Neutrophil (primary cell): Measurements from ENCODE around the gene WDR77.

Source experiments
- H3K27ac ChIP-seq: fragments of 200-600 bp; sonication (generic); 2 replicates; pipeline ENCODE4 v1.5.1; 2016; ENCODE audit warnings: mild to moderate bottlenecking, moderate library complexity
- H3K27me3 ChIP-seq: fragments of 200-600 bp; sonication (generic); 2 replicates; pipeline ENCODE4 v1.6.0; 2016; ENCODE audit warnings: mild to moderate bottlenecking
- H3K36me3 ChIP-seq: fragments of 200-600 bp; sonication (generic); 2 replicates; pipeline ENCODE4 v1.5.1; 2017
- H3K4me1 ChIP-seq, 2 experiments: fragments of 200-600 bp in 1 of 2; sonication (generic) in 1 of 2; 1 replicate in 1 of 2; 2 replicates in 1 of 2; pipeline versions ENCODE4 v1.5.1 to v1.6.1; 2013 to 2016; ENCODE audit warnings: low read depth in 1 of 2, low read length in 1 of 2, mild to moderate bottlenecking in 1 of 2, moderate library complexity in 1 of 2; ENCODE audit not compliant: control insufficient read depth in 1 of 2, insufficient read depth in 1 of 2
- H3K4me3 ChIP-seq, 2 experiments: fragments of 200-600 bp in 1 of 2; sonication (generic) in 1 of 2; 1 replicate in 1 of 2; 2 replicates in 1 of 2; pipeline ENCODE4 v1.5.1; 2013 to 2016; ENCODE audit warnings: low read depth in 1 of 2, low read length in 1 of 2, mild to moderate bottlenecking in 1 of 2, moderate library complexity in 1 of 2
- H3K9me3 ChIP-seq: fragments of 200-600 bp; sonication (generic); 2 replicates; pipeline ENCODE4 v1.5.1; 2016
- TF ChIP-seq, protein P1 (sequence below): fragments of 200-600 bp; sonication (generic); IDR thresholded peaks from 2 replicates; pipeline ENCODE4 v1.5.1; 2016; ENCODE audit warnings: antibody characterized with exemption

Gene WDR77

DNA sequence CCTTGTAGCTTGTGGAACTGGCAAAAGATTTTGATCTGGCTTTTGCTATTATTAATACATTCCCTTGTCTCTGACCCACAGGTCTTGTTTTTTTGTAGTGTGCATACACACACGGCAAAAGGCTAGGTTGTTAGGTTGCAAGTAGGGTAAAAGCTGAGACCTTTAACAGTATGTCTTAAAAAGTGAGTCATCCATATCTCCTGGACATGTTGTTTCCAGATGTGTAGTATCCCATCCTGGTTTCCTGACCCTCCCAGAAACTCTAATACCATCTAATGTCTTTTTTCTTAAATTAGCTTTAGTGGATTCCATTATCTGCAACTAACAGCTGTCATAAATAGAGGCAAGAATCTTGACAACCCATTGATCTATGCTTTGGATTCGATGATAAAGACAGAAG, 36.2 kb downstream of the WDR77 start:
- Histone ChIP-seq H3K27me3 (peaks cover 21% of the 10 kb centered on the region), H3K4me3 (no peak overlapping the region), H3K36me3 (no peaks in the 10 kb centered on the region), H3K4me1 (no peaks in the 10 kb centered on the region), H3K9me3 (no peaks in the 10 kb centered on the region), H3K27ac (no peak overlapping the region)
- TF ChIP-seq, protein P1, sequence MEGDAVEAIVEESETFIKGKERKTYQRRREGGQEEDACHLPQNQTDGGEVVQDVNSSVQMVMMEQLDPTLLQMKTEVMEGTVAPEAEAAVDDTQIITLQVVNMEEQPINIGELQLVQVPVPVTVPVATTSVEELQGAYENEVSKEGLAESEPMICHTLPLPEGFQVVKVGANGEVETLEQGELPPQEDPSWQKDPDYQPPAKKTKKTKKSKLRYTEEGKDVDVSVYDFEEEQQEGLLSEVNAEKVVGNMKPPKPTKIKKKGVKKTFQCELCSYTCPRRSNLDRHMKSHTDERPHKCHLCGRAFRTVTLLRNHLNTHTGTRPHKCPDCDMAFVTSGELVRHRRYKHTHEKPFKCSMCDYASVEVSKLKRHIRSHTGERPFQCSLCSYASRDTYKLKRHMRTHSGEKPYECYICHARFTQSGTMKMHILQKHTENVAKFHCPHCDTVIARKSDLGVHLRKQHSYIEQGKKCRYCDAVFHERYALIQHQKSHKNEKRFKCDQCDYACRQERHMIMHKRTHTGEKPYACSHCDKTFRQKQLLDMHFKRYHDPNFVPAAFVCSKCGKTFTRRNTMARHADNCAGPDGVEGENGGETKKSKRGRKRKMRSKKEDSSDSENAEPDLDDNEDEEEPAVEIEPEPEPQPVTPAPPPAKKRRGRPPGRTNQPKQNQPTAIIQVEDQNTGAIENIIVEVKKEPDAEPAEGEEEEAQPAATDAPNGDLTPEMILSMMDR: no peak

DNA sequence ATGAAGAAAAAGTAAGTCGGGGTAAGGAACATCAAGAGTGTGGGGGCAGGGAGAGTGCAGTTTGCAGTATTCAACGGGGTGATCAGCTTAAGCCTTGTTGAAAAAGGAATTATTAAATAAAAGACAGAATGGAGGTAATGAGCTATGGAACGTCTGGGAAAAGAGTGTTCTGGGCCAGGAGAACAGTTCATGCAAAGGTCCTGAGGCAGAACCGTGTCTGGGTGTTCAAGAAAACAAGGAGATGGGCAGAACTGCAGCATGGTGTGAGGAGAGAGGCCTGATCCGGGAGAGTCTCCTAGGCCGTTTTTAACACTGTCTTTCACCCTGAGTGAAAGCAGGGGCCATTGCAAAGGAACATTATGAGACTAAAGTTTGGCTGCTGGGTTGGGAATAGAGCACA, 41.8 kb downstream of the WDR77 start:
- Histone ChIP-seq H3K4me3 (no peak overlapping the region), H3K9me3 (no peaks in the 10 kb centered on the region), H3K4me1 (no peaks in the 10 kb centered on the region), H3K27ac (no peak overlapping the region), H3K36me3 (no peaks in the 10 kb centered on the region), H3K27me3 (peaks cover 30% of the 10 kb centered on the region)
- TF ChIP-seq, protein P1: no peak

DNA sequence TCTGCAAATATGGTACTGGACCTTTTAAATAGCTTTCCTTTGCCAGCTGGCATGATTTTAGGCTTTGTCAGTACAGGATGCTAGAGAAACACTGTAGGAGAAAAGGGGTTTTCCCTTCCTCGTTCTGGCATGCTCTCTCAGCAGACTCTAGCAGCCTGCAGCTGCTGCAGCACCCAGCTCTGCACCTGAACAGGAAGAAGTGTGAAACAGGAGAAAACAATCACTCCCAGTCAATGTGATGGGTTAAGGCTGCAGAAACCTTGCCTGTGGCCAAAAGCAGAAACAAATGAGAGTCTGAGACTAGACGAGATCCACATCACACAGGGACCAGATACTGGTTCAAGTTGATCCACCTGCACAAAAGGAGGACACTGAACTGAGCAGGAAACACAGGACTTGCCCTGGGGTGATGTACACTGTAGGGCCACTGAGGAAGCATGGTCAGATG, 42.7 kb downstream of the WDR77 start:
- Histone ChIP-seq H3K4me3 (no peak overlapping the region), H3K4me1 (no peaks in the 10 kb centered on the region), H3K9me3 (no peaks in the 10 kb centered on the region), H3K36me3 (no peaks in the 10 kb centered on the region), H3K27ac (no peak overlapping the region), H3K27me3 (peaks cover 35% of the 10 kb centered on the region)
- TF ChIP-seq, protein P1: no peak

DNA sequence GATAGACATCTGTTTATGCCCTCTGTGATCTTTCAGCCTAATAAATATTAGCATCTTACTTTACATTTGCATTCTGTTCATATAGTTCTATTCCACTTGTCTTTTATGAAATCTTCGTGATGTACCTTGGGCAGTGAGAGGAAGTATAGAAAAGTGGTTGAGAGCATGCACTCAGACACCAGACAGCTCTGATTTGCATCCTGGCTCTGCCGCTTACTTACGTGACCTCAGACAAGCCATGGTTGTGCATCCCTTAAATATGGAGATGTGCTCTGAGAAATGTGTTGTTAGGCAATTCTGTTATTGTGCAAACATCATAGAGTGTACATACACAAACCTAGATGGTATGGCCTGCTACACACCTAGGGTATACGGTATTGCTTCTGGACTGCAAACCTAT, 44.5 kb downstream of the WDR77 start:
- TF ChIP-seq, protein P1: no peak
- Histone ChIP-seq H3K4me3 (no peak overlapping the region), H3K36me3 (no peaks in the 10 kb centered on the region), H3K4me1 (peaks cover 0 to 5% of the 10 kb centered on the region in 2 experiments), H3K27me3 (peaks cover 39% of the 10 kb centered on the region), H3K9me3 (no peaks in the 10 kb centered on the region), H3K27ac (no peak overlapping the region)

DNA sequence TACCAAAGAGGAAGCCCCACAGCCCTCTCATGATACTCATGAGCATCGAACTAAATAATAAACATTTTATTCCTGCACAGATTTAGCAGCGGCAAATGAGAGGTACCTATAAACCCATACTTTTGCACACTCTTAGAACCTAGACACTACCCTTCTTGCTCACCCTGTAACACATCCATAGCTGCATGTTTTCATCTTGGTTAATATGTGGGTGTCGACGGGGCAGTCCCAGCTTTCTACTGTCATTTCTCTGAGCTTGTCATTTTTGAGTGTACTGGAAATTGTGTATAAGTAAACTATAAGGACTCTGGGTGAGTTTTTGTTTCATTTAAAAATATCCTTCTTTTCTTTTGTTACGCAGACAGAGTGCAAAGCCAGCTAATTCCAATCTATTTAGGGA, 47.0 kb downstream of the WDR77 start:
- no peaks in the 10 kb centered on the region for H3K9me3 ChIP-seq
- TF ChIP-seq, protein P1: no peak
- H3K4me1 ChIP-seq: peaks cover 0 to 5% of the 10 kb centered on the region in 2 experiments
- no peak overlapping the region for H3K4me3 ChIP-seq
- no peaks in the 10 kb centered on the region for H3K36me3 ChIP-seq
- peaks cover 49% of the 10 kb centered on the region for H3K27me3 ChIP-seq
- no peak overlapping the region for H3K27ac ChIP-seq
